ENCODE results near the gene IGFBP2. TPM values are rescaled to one million over a fixed set of nuclear protein-coding genes. Genes with fewer than 3 reads are reported as not detected.

Gene IGFBP2
- polyA plus RNA-seq, 1 of the 3 experiments (the other 2 are of a cell fraction), result 695 TPM

DNA sequence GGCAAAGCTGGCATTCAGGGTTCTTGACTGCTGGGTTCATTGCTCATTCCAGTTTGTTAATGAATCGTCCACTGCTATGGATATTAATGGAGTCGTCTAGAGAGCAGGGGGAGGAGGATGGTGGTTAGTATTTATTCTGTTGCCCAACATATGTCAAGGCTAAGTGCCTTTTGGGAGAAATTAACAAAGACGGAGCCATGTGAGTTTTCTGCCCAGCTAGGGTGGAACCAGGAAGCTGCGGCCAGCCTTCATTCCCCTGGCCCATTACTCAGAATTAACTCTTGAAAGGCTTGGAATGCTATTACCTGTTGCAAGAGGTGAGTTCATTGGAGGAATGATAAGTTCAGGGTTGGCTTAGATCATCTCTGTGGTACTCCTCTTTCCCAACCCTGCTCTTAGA is 19.3 kb downstream of the IGFBP2 start:
- ChIA-PET CTCF (interaction anchor here (1.2 to 24.7 kb wide), 6 partner anchors 13 to 1235 kb away, joined by 3 to 614 read pairs (median 8); no protein-coding TSS in a partner anchor), POLR2A (no interaction called here)
- Histone ChIP-seq H3K27ac (ENCODE audit: low read depth in 2 of 2, low read length in 1 of 2) (no peak overlapping the region), H3F3A (replicated peaks; ENCODE audit: insufficient read depth) (peaks cover 5% of the 10 kb centered on the region), H4K20me1 (ENCODE audit: insufficient read depth) (peaks cover 12% of the 10 kb centered on the region), H3K4me3 (ENCODE audit: low read depth in 2 of 2, low read length in 1 of 2) (no peak overlapping the region), H3K9ac (no peak overlapping the region), H3K4me1 (ENCODE audit: control insufficient read depth in 1 of 2, insufficient read depth in 2 of 2, low read depth in 1 of 2, low read length in 1 of 2) (peaks cover 20 to 44% of the 10 kb centered on the region in 2 experiments), H3K27me3 (ENCODE audit: insufficient read depth) (no peaks in the 10 kb centered on the region), H3K36me3 (replicated peaks in 1 of 2; ENCODE audit: control insufficient read depth in 1 of 2, insufficient read depth in 2 of 2, low read length in 1 of 2) (peaks cover 0 to 12% of the 10 kb centered on the region in 2 experiments), H3K9me3 (no peaks in the 10 kb centered on the region), H3K9me2 (no peaks in the 10 kb centered on the region), H3K79me2 (ENCODE audit: insufficient read depth) (peaks cover 81% of the 10 kb centered on the region), H3K4me2 (no peak overlapping the region), H2AFZ (ENCODE audit: low read depth) (no peak overlapping the region)
- TF ChIP-seq, protein P1, sequence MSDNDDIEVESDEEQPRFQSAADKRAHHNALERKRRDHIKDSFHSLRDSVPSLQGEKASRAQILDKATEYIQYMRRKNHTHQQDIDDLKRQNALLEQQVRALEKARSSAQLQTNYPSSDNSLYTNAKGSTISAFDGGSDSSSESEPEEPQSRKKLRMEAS (IDR thresholded peaks at IDR 0.05; ENCODE audit: low read depth), result no peak
- TF ChIP-seq RAD21 (IDR thresholded peaks at IDR 0.05; ENCODE audit: low read length) (no peak), EZH2phosphoT487 (IDR thresholded peaks at IDR 0.05; ENCODE audit: borderline replicate concordance, low read depth) (no peak), CHD2 (IDR thresholded peaks at IDR 0.05; ENCODE audit: low read length, partially characterized antibody) (no peak), ELF1 (IDR thresholded peaks at IDR 0.05) (no peak), EP300 (IDR thresholded peaks at IDR 0.05; ENCODE audit: borderline replicate concordance in 1 of 2, low read depth in 1 of 2, low read length in 1 of 2) (no peak), TEAD4 (IDR thresholded peaks at IDR 0.05; ENCODE audit: borderline replicate concordance, insufficient read depth) (no peak), RXRA (IDR thresholded peaks at IDR 0.05; ENCODE audit: borderline replicate concordance, low read depth) (no peak), FOXJ3 (CRISPR knock-in tag; IDR thresholded peaks at IDR 0.05) (no peak), GABPA (IDR thresholded peaks at IDR 0.05; ENCODE audit: low read depth) (no peak)
- TF ChIP-seq, protein P2, sequence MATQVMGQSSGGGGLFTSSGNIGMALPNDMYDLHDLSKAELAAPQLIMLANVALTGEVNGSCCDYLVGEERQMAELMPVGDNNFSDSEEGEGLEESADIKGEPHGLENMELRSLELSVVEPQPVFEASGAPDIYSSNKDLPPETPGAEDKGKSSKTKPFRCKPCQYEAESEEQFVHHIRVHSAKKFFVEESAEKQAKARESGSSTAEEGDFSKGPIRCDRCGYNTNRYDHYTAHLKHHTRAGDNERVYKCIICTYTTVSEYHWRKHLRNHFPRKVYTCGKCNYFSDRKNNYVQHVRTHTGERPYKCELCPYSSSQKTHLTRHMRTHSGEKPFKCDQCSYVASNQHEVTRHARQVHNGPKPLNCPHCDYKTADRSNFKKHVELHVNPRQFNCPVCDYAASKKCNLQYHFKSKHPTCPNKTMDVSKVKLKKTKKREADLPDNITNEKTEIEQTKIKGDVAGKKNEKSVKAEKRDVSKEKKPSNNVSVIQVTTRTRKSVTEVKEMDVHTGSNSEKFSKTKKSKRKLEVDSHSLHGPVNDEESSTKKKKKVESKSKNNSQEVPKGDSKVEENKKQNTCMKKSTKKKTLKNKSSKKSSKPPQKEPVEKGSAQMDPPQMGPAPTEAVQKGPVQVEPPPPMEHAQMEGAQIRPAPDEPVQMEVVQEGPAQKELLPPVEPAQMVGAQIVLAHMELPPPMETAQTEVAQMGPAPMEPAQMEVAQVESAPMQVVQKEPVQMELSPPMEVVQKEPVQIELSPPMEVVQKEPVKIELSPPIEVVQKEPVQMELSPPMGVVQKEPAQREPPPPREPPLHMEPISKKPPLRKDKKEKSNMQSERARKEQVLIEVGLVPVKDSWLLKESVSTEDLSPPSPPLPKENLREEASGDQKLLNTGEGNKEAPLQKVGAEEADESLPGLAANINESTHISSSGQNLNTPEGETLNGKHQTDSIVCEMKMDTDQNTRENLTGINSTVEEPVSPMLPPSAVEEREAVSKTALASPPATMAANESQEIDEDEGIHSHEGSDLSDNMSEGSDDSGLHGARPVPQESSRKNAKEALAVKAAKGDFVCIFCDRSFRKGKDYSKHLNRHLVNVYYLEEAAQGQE (IDR thresholded peaks at IDR 0.05; ENCODE audit: low read depth, low read length), result no peak
- TF ChIP-seq, protein P3, sequence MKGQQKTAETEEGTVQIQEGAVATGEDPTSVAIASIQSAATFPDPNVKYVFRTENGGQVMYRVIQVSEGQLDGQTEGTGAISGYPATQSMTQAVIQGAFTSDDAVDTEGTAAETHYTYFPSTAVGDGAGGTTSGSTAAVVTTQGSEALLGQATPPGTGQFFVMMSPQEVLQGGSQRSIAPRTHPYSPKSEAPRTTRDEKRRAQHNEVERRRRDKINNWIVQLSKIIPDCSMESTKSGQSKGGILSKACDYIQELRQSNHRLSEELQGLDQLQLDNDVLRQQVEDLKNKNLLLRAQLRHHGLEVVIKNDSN (IDR thresholded peaks at IDR 0.05; ENCODE audit: borderline replicate concordance, low read depth), result no peak
- WGBS (ENCODE audit: low lambda C conversion rate), result 80% methylated on average over 4 of the region's 4 CpGs
- no peak for DNase-seq
